Natural killer cell treated with Interleukin-12 subunit alpha and Interleukin-12 subunit beta and Interleukin-15 and Interleukin-18, amount 100 ng/mL, for 72 hours (primary cell): Measurements from ENCODE around the gene PPP4R3B. TPM values are rescaled to one million over a fixed set of nuclear protein-coding genes. Genes with fewer than 3 reads are reported as not detected.
"Not testable (repeated sequence)": the region's sequence is repeated elsewhere in the genome, so short reads cannot be mapped to it uniquely, and the experiment has no call there.

Experiments
- ATAC-seq, 2 donors: fragments of 150-1000 bp; cut with Tn5 transposase in 1 of 2; sonication (Bioruptor Pico), chemical (Tn5 transposase) in 1 of 2; 2 replicates each; pipeline ENCODE4 v1.10.0; 2021
- DNase-seq: peaks from one replicate; pipeline ENCODE4 v3.0.0; 2022; ENCODE audit warnings: low spot score
- H3K27ac Mint-ChIP-seq, 2 donors: 1 replicate in 1 of 2; 2 replicates in 1 of 2; pipeline ENCODE4 v1.8.0; 2022; ENCODE audit warnings: mixed read lengths in 2 of 2, mild to moderate bottlenecking in 1 of 2, moderate library complexity in 1 of 2
- H3K27me3 Mint-ChIP-seq, 2 donors: 1 replicate in 1 of 2; 2 replicates in 1 of 2; pipeline ENCODE4 v1.8.0; 2022; ENCODE audit warnings: mixed read lengths in 2 of 2
- H3K36me3 Mint-ChIP-seq: one replicate; pipeline ENCODE4 v1.8.0; 2022; ENCODE audit warnings: mixed read lengths
- H3K4me1 Mint-ChIP-seq, 2 donors: 1 replicate in 1 of 2; 2 replicates in 1 of 2; pipeline ENCODE4 v1.8.0; 2022; ENCODE audit warnings: low read depth in 2 of 2, mixed read lengths in 2 of 2, mild to moderate bottlenecking in 1 of 2
- H3K4me3 Mint-ChIP-seq: one replicate; pipeline ENCODE4 v1.8.0; 2022; ENCODE audit warnings: mixed read lengths
- H3K9me3 Mint-ChIP-seq: 2 replicates; pipeline ENCODE4 v1.8.0; 2022; ENCODE audit warnings: mixed read lengths
- total RNA-seq, 2 donors: library from RNA; stranded (reverse); gene quantifications; one replicate each; pipeline ENCODE4 v1.2.3, GENCODE V29; 2022

PPP4R3B gene
- total RNA-seq, 2 donors from 2014 or later, result 80.1 to 92.4 TPM

- Mint-ChIP-seq H3K4me1 (peaks cover 10 to 12% of the 10 kb centered on the region in 2 donors), H3K36me3 (peaks cover 15% of the 10 kb centered on the region)
- H3K27ac Mint-ChIP-seq, H3K4me3 Mint-ChIP-seq, H3K27me3 Mint-ChIP-seq, DNase-seq, ATAC-seq, H3K9me3 Mint-ChIP-seq: not testable (repeated sequence)
Observed at GRCh38 chr2:55569002-55569401, 48.4 kb downstream of the PPP4R3B start.

GRCh38 chr2:55567298-55567697, 50.1 kb downstream of the PPP4R3B start:
- DNase-seq, result no peak
- H3K27ac Mint-ChIP-seq, result no peak overlapping the region
- H3K9me3 Mint-ChIP-seq, result no peaks in the 10 kb centered on the region
- no peak overlapping the region for H3K4me3 Mint-ChIP-seq
- peaks cover 23% of the 10 kb centered on the region for H3K36me3 Mint-ChIP-seq
- ATAC-seq, result no peak
- H3K27me3 Mint-ChIP-seq, result no peaks in the 10 kb centered on the region
- peaks cover 10 to 15% of the 10 kb centered on the region in 2 donors for H3K4me1 Mint-ChIP-seq

- no peak overlapping the region for H3K27ac Mint-ChIP-seq
- no peak overlapping the region for H3K4me3 Mint-ChIP-seq
- H3K4me1 Mint-ChIP-seq, result peaks cover 10 to 16% of the 10 kb centered on the region in 2 donors
Observed at GRCh38 chr2:55565613-55566012, 51.8 kb downstream of the PPP4R3B start.

DNA sequence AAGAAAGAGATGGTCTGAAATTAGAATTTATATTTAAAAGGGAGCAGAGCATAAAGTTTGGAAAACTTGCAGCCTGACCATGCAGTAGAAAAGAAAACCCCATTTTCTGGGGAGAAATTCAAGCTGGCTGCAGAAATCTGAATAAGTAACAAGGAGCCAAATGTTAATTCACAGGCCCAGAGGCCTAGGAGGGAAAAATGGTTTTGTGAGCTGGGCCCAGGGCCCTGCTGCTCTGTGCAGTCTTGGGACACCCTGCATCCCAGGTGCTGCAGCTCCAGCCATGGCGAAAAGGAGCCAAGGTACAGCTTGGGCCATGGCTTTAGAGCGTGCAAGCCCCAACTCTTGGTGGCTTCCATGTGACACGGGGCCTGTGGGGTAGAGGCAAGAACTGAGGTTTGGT, 56.6 kb downstream of the PPP4R3B start:
- no peak for ATAC-seq

More at GRCh38 chr2:55565613-55566012, 51.8 kb downstream of the PPP4R3B start:
- DNase-seq (no peak), ATAC-seq (no peak)
- Mint-ChIP-seq H3K27me3 (no peaks in the 10 kb centered on the region), H3K9me3 (no peaks in the 10 kb centered on the region), H3K36me3 (peaks cover 33% of the 10 kb centered on the region)

GRCh38 chr2:55556809-55557208, 60.6 kb downstream of the PPP4R3B start:
- ATAC-seq, result no peak
- Mint-ChIP-seq H3K27me3 (no peaks in the 10 kb centered on the region), H3K4me1 (peaks cover 0 to 16% of the 10 kb centered on the region in 2 donors), H3K36me3 (peaks cover 21% of the 10 kb centered on the region), H3K27ac (no peak overlapping the region), H3K9me3 (no peaks in the 10 kb centered on the region), H3K4me3 (no peak overlapping the region)
- DNase-seq, result no peak

More for the DNA sequence above, 56.6 kb downstream of the PPP4R3B start:
- no peak for DNase-seq
- Mint-ChIP-seq H3K4me1 (peaks cover 5 to 9% of the 10 kb centered on the region in 2 donors), H3K27ac (no peak overlapping the region), H3K9me3 (no peaks in the 10 kb centered on the region), H3K36me3 (peaks cover 35% of the 10 kb centered on the region), H3K4me3 (no peak overlapping the region), H3K27me3 (no peaks in the 10 kb centered on the region)

- DNase-seq (no peak), ATAC-seq (no peak)
- H3K4me1 Mint-ChIP-seq, result peaks cover 0 to 16% of the 10 kb centered on the region in 2 donors
- H3K36me3 Mint-ChIP-seq, result peaks cover 16% of the 10 kb centered on the region
- H3K9me3 Mint-ChIP-seq, result no peaks in the 10 kb centered on the region
- no peaks in the 10 kb centered on the region for H3K27me3 Mint-ChIP-seq
- no peak overlapping the region for H3K4me3 Mint-ChIP-seq
- no peak overlapping the region for H3K27ac Mint-ChIP-seq
Observed at GRCh38 chr2:55555977-55556376, 61.4 kb downstream of the PPP4R3B start.

DNA sequence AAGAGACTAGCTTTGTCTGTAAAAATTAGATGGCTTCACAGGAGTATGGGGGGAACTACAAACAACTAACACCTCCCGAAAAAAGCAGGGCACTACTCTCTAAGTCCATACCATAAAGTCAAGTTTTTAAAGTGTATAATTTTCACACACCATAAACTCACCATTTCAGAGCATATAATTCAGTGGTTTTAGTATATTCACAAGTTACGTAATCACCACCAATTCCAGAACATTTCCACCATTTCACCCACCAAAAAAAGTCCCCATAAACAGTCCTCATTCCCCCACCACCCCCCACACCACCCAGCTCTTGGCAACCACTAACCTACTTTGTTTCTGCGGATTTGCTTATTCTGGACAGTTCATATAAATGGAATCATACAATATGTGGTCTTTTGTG, 64.1 kb downstream of the PPP4R3B start:
- ATAC-seq, result no peak

DNA sequence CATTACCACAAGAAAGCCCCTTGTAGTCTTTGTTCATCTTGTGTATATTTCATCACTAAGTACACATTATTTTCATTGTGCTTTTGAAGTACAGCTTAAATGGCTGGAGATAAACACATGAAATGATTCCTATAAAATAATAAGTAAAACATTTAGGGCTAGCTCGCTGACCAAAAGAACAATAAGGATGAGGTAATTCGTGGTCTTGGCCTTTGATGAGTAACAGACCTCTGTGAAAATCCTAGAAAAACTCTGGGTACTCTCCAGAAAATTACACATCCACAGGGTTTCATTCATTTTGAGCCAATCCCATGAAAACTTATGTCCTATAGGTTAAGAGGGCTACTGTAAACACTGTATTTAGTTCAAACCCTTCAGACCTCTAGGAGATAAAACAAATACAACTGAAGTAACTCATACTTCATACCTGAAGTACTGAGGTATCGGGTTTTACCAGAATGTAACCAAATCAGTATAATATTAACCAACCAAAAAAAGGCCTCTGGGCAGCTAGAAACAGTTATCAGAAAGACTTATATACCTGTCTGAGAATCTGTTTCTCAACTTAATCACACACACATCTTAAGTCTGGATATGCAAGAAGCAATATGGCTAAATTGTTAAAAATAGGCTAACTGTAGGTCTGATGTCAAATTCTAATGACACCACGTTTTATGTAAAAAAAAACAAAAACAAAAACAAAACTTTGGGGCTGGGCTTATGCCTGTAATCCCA, 66.9 kb downstream of the PPP4R3B start:
- H3K27me3 Mint-ChIP-seq, result no peaks in the 10 kb centered on the region
- no peak overlapping the region for H3K27ac Mint-ChIP-seq
- DNase-seq, result no peak
- H3K4me1 Mint-ChIP-seq, result peaks cover 0 to 10% of the 10 kb centered on the region in 2 donors
- no peak for ATAC-seq
- H3K9me3 Mint-ChIP-seq, result no peaks in the 10 kb centered on the region
- no peak overlapping the region for H3K4me3 Mint-ChIP-seq
- peaks cover 4% of the 10 kb centered on the region for H3K36me3 Mint-ChIP-seq

More for the DNA sequence above, 64.1 kb downstream of the PPP4R3B start:
- no peak for DNase-seq
- Mint-ChIP-seq H3K27me3 (no peaks in the 10 kb centered on the region), H3K9me3 (no peaks in the 10 kb centered on the region), H3K4me1 (peaks cover 0 to 10% of the 10 kb centered on the region in 2 donors), H3K36me3 (peaks cover 4% of the 10 kb centered on the region), H3K4me3 (no peak overlapping the region), H3K27ac (no peak overlapping the region)

GRCh38 chr2:55547679-55548078, 69.7 kb downstream of the PPP4R3B start:
- H3K4me3 Mint-ChIP-seq, DNase-seq, H3K4me1 Mint-ChIP-seq, ATAC-seq, H3K9me3 Mint-ChIP-seq, H3K27me3 Mint-ChIP-seq: not testable (repeated sequence)
- H3K27ac Mint-ChIP-seq, result peak overlapping the region in 1 of 2 donors; percentile 48
- peaks cover 17% of the 10 kb centered on the region for H3K36me3 Mint-ChIP-seq

DNA sequence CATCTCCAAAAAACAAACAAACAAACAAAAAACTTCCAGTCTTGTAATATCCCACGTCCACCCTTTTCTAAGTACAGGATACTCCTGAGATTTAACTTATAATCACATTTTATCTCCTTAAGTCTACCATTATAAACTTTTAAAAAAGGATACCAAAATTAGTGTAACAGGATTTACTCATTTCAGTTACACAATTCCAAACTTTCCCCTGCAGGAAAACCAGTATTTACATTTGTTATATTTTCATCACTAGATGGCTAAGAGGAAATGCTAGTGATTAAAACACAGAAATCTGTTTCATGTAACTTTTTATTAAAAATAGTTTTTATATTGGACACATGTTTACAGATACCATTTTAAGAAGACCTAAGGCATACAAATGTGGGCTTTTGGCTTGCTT, 70.4 kb downstream of the PPP4R3B start:
- H3K4me1 Mint-ChIP-seq, result peaks cover 0 to 3% of the 10 kb centered on the region in 2 donors
- no peak for DNase-seq
- peaks cover 21% of the 10 kb centered on the region for H3K36me3 Mint-ChIP-seq
- H3K27ac Mint-ChIP-seq, result peak overlapping the region in 1 of 2 donors; percentile 48
- no peak overlapping the region for H3K4me3 Mint-ChIP-seq
- no peaks in the 10 kb centered on the region for H3K9me3 Mint-ChIP-seq
- no peak for ATAC-seq
- H3K27me3 Mint-ChIP-seq, result no peaks in the 10 kb centered on the region

DNA sequence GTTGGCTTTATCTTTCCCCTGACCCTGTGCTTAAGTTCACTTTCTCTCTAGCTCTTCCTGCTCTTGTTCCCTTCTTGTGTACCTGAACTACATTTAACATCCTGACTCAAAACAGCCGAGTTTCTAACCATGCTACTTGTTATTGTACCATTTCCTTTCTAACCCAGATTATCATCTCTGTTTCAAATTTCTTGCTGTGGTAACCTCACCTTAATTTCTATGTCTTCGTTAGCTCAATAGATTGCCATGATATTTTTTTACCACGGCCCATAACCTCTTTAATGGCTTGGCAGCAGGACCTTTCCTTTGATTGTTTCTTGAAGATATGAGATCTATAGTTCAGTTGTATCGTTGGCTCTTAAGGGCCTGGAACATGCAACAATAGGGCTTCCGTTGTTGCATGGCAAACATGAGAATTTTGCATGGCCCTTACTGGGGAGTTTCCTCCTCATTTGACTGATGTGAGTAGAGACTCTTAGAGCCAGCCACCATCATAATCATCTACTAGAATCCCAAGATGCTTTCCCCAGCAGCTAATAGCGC, 86.8 kb downstream of the PPP4R3B start:
- Mint-ChIP-seq H3K27ac (no peak overlapping the region), H3K9me3 (no peaks in the 10 kb centered on the region), H3K4me3 (no peak overlapping the region), H3K27me3 (no peaks in the 10 kb centered on the region), H3K4me1 (peaks cover 7 to 9% of the 10 kb centered on the region in 2 donors), H3K36me3 (peaks cover 8% of the 10 kb centered on the region)
- DNase-seq (no peak), ATAC-seq (no peak)

DNA sequence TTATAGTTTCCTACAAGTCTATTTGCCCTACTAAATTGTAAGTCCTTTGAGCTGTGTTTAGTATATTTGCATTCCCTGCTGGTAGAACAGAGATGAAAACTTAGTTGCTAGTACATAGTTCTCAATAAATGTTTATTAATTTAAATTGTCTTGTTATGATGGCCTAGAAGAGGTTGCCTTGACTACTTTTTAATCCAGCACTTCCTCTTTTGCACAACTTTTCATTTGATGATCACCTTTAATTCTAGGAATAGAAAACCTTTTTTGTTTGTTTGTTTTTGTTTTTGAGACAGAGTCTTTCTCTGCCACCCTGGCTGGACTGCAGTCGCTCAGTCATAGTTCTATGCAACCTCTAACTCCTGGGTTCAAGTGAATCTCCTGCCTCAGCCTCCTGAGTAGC, 91.2 kb downstream of the PPP4R3B start:
- Mint-ChIP-seq H3K4me1 (peaks cover 7 to 9% of the 10 kb centered on the region in 2 donors), H3K9me3 (no peaks in the 10 kb centered on the region), H3K36me3 (peaks cover 8% of the 10 kb centered on the region), H3K4me3 (no peak overlapping the region), H3K27me3 (no peaks in the 10 kb centered on the region), H3K27ac (no peak overlapping the region)
- DNase-seq (no peak), ATAC-seq (no peak)

- H3K36me3 Mint-ChIP-seq, result no peaks in the 10 kb centered on the region
- H3K27ac Mint-ChIP-seq, result no peak overlapping the region
- no peaks in the 10 kb centered on the region for H3K27me3 Mint-ChIP-seq
- DNase-seq, result no peak
- H3K4me1 Mint-ChIP-seq, result peaks cover 8 to 9% of the 10 kb centered on the region in 2 donors
- no peak for ATAC-seq
- H3K4me3 Mint-ChIP-seq, result no peak overlapping the region
- H3K9me3 Mint-ChIP-seq, result no peaks in the 10 kb centered on the region
Observed at GRCh38 chr2:55524884-55525437, 92.5 kb downstream of the PPP4R3B start.
